Right lobe of liver (tissue), 6 donors: ENCODE results near the gene ROR2. TPM values are rescaled to one million over a fixed set of nuclear protein-coding genes. Genes with fewer than 3 reads are reported as not detected.

ENCODE experiments used
- ATAC-seq, 4 donors: fragments of 200-7000 bp; cut with Tn5 transposase; one replicate each; pipeline ENCODE4 v1.9.1; 2020; ENCODE audit warnings: mild to moderate bottlenecking in 4 of 4, moderate library complexity in 4 of 4
- DNase-seq, 3 donors: peaks; one replicate each; pipeline ENCODE4 v3.0.0-alpha.2; 2020
- H3K27ac ChIP-seq, 3 donors: fragments of 200-600 bp; one replicate each; pipeline ENCODE4 v1.8.0; 2022
- H3K27me3 ChIP-seq, 2 donors: fragments of 200-600 bp; one replicate each; pipeline ENCODE4 v1.8.0; 2022
- H3K36me3 ChIP-seq, 4 donors: fragments of 200-600 bp; sonication (generic) in 1 of 4; one replicate each; pipeline versions ENCODE4 v1.5.1 to v1.8.0; 2017 to 2022; ENCODE audit warnings: control low read depth in 1 of 4
- H3K4me1 ChIP-seq, 4 donors: fragments of 200-600 bp; sonication (generic) in 1 of 4; one replicate each; pipeline versions ENCODE4 v1.5.1 to v1.8.0; 2017 to 2022; ENCODE audit warnings: control low read depth in 1 of 4
- H3K4me3 ChIP-seq, 3 donors: fragments of 200-600 bp; one replicate each; pipeline ENCODE4 v1.8.0; 2022
- H3K9me3 ChIP-seq, 4 donors: fragments of 200-600 bp; sonication (generic) in 1 of 4; one replicate each; pipeline versions ENCODE4 v1.5.1 to v1.8.0; 2017 to 2022; ENCODE audit warnings: control low read depth in 1 of 4
- CTCF ChIP-seq, 4 donors: fragments of 200-600 bp in 3 of 4; fragments of 450-650 bp in 1 of 4; IDR thresholded peaks; one replicate each; pipeline versions ENCODE4 v1.5.1 to v1.8.0; 2016 to 2022; ENCODE audit warnings: antibody characterized with exemption in 4 of 4, mild to moderate bottlenecking in 2 of 4
- POLR2A ChIP-seq: fragments of 450-650 bp; IDR thresholded peaks from one replicate; pipeline ENCODE4 v1.6.1; 2017; ENCODE audit warnings: antibody characterized with exemption, mild to moderate bottlenecking
- WGBS: methylation state at CpG from one replicate; pipeline ENCODE4 v1.1.6; 2018; ENCODE audit warnings: low coverage, low lambda C conversion rate; ENCODE audit not compliant: insufficient coverage; ENCODE audit errors: missing lambda C conversion rate; 5-methylcytosine and 5-hydroxymethylcytosine counted together
- intact Hi-C, 2 donors: fragments of 100-400 bp; cut with DNase I; formaldehyde crosslinking; loops; one replicate each; pipeline versions ENCODE4 v1.11.2 to v1.14.1; 2022
- total RNA-seq, 6 experiments: library from RNA; depleted of rRNA in 2 of 6; stranded (reverse); fragments of >200 nt in 2 of 6; fragmentation: NEBNext Ultra II Directional in 3 of 6; extraction: Animal tissue kit (Norgen Biotek cat#: 25700) in 3 of 6; gene quantifications; one replicate each; pipeline versions ENCODE4 v1.1.0 to v1.2.4, GENCODE V29; 2016 to 2023
- donor health status: DM: no; HTN: yes; CAD: no.
- donor health status: DM: no; HTN: no; CAD: no.
- donor health status: DM: no; HTN: no; CAD: no.
- donor health status: DM: no; HTN: yes; CAD: no.
- donor health status: DM: no; HTN: yes; CAD: no.

ROR2 gene
- total RNA-seq, 6 experiments from 2014 or later = 0.12 to 1.2 (median 0.49) TPM; not detected in 1

DNA sequence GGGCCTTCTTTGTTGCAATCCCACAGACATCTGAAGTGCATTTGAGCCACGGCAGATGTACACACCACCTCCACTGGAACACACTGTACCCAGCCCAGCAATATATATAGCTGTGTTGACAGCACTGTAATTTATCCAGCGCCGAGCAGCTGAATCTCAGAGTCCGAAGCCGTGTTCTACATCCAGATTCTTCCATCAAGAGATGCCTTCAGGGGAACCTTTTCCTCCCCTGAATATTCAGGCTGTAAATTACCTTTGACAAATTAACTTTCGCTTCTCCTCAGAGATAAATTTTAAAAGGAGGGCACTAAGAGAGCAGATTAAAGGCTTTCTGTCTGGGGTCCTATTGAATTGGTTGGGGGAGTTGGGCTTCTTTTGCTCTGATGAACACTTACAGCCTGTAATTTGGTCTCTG lies 76.4 kb downstream of the ROR2 start:
- H3K4me3 ChIP-seq = no peak overlapping the region
- WGBS = 89% methylated on average over 5 of the region's 6 CpGs
- DNase-seq = no peak
- intact Hi-C loops = no loop called here
- H3K27me3 ChIP-seq = no peaks in the 10 kb centered on the region
- H3K4me1 ChIP-seq = no peaks in the 10 kb centered on the region
- ATAC-seq = no peak
- no peak overlapping the region for H3K27ac ChIP-seq
- no peak for TF ChIP-seq POLR2A
- no peak for TF ChIP-seq CTCF (IDR thresholded peaks at IDR 0.05)
- H3K36me3 ChIP-seq = no peaks in the 10 kb centered on the region
- H3K9me3 ChIP-seq = no peaks in the 10 kb centered on the region

DNA sequence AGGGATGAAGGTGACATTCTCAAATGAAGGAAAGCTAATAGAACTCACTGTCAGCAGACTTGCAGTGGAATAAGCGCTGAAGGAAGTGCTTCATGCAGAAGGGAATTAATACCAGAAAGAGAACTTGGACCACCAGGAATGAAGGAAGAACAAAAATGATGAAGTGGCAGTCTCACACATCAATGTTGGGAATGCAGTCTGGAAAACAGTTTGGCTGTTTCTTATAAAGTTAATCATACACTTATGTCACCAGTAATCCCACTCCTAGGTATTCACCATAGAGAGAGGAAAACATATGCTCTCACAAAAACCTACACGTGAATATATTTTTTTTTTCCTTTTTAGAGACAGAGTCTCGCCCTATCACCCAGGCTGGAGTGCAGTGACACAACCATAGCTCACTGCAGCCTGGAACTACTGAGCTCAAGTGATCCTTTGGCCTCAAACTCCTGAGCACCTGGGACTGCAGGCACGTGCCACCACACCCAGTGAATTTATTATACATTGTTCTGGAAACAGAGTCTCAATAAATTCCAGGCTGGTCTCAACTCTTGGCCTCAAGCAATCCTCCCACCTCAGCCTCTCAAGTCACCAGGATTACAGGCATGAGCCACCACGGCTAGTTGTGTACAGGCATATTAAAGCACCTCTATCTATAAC lies 81.2 kb downstream of the ROR2 start:
- no peaks in the 10 kb centered on the region for H3K4me1 ChIP-seq
- intact Hi-C loops = no loop called here
- WGBS = 45% methylated on average over 5 of the region's 5 CpGs
- H3K27me3 ChIP-seq = no peaks in the 10 kb centered on the region
- ATAC-seq (no peak), DNase-seq (no peak)
- no peak overlapping the region for H3K4me3 ChIP-seq
- H3K36me3 ChIP-seq = no peaks in the 10 kb centered on the region
- no peak for TF ChIP-seq CTCF (IDR thresholded peaks at IDR 0.05)
- no peak for TF ChIP-seq POLR2A
- no peak overlapping the region for H3K27ac ChIP-seq
- H3K9me3 ChIP-seq = no peaks in the 10 kb centered on the region

DNA sequence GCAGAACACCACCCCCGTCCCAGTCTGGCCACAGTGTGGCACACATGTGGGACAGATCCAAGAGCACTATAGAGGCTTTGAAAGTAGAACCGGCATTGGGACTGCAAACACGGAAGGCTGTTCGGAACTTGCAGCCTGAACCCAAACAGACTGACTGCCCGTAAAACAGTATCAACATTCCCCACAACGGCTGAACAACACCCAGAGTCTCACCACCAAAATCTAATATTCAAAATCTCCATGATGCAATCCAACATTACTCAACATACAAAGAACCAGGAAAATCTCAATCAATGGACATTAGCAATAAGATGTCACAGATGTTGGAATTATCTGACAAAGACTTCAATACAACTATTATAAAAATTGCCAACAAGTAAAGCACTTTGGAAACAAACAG lies 82.3 kb downstream of the ROR2 start:
- no peaks in the 10 kb centered on the region for H3K27me3 ChIP-seq
- WGBS = 43% methylated on average over 1 of the region's 6 CpGs
- H3K27ac ChIP-seq = no peak overlapping the region
- TF ChIP-seq POLR2A (no peak), CTCF (IDR thresholded peaks at IDR 0.05) (no peak)
- H3K4me1 ChIP-seq = no peaks in the 10 kb centered on the region
- H3K36me3 ChIP-seq = no peaks in the 10 kb centered on the region
- no peak for ATAC-seq
- intact Hi-C loops = no loop called here
- H3K4me3 ChIP-seq = no peak overlapping the region
- H3K9me3 ChIP-seq = no peaks in the 10 kb centered on the region
- no peak for DNase-seq

DNA sequence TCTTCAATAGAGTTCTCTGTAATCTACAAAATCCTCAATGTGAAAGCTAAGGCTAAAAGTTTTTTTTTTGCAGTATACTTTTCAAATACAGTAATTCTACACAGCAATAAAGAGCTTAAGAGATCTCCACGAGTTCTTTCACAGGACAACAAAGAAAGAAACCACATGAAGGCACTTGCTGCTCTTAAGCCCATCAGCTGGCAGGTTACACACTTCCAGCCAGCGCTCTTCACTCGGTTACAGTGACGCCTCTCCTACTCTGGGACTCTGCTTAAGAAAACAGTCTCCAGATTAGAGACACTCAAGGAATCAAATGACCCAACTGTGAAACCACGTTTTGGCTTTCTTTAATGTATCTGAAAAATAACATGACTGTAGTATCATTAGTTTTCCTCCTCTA lies 85.0 kb downstream of the ROR2 start:
- Histone ChIP-seq H3K4me1 (no peaks in the 10 kb centered on the region), H3K9me3 (no peaks in the 10 kb centered on the region), H3K27me3 (no peaks in the 10 kb centered on the region), H3K27ac (no peak overlapping the region), H3K36me3 (no peaks in the 10 kb centered on the region), H3K4me3 (no peak overlapping the region)
- no peak for TF ChIP-seq POLR2A
- no peak for TF ChIP-seq CTCF (IDR thresholded peaks at IDR 0.05)
- ATAC-seq (no peak), DNase-seq (no peak)
- intact Hi-C loops = no loop called here
- WGBS = 52% methylated on average over 5 of the region's 5 CpGs

DNA sequence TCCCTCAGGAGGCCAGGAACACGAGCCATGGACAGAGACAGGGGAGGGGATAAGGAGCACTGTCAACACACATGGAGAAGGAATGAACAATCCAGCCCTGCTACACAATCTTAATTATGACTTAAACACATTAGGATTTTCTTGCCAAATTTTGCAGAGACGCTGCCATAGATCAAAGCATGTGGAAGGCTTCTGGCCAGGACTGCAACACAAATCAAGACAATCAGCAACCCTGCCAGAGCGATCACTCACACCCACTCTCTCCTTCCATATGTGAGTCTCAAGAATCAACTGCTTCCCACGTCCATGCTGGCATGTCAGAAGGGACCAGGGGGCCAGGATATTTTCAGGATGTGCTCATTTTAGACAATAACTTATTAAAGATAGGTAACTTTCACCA lies 85.6 kb downstream of the ROR2 start:
- no peaks in the 10 kb centered on the region for H3K36me3 ChIP-seq
- H3K4me3 ChIP-seq = no peak overlapping the region
- no peaks in the 10 kb centered on the region for H3K4me1 ChIP-seq
- DNase-seq (no peak), ATAC-seq (no peak)
- no peaks in the 10 kb centered on the region for H3K9me3 ChIP-seq
- no peak for TF ChIP-seq POLR2A
- TF ChIP-seq CTCF (IDR thresholded peaks at IDR 0.05) = no peak
- no peak overlapping the region for H3K27ac ChIP-seq
- intact Hi-C loops = no loop called here
- H3K27me3 ChIP-seq = no peaks in the 10 kb centered on the region
- WGBS = 56% methylated on average over 4 of the region's 4 CpGs
